Prostate gland (tissue), 1 donor: ENCODE measurements around the gene NSF.

Experiments used
- POLR2A ChIP-seq: fragments of 450-650 bp; IDR thresholded peaks from one replicate; pipeline ENCODE4 v1.6.1; 2016; ENCODE audit warnings: antibody characterized with exemption, mild to moderate bottlenecking
- POLR2AphosphoS5 ChIP-seq: sonication (generic); formaldehyde crosslinking; IDR thresholded peaks from one replicate; pipeline ENCODE4 v1.6.1; 2017; ENCODE audit warnings: antibody characterized with exemption

DNA sequence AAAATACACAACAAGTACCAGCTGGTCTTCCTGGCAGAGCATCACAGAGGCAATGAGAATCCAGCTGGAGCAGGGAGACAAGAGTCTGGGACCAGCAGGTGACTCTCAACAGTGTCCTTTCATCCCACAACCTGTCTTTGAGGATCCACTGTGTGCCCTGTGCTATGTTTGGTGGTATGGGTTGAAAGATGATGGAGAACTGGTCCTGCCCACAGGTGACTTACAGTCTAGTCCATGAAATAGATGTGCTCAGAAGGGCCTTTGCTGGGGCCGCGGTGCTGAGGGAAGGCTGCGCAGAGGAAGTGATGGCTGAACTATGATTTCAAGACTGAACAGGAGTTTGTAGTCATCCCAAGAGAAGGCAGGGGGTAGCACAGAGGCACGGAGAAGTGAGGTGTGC lies 210.1 kb downstream of the NSF start:
- TF ChIP-seq POLR2AphosphoS5 = no peak
- no peak for TF ChIP-seq POLR2A
